B cell (primary cell): Measurements from ENCODE around the gene CYP2R1.

Source experiments
- EZH2 ChIP-seq: IDR thresholded peaks from 2 replicates; pipeline ENCODE4 v1.6.1; 2012; ENCODE audit warnings: borderline replicate concordance, low read depth, mild to moderate bottlenecking, moderate library complexity, low read length; ENCODE audit not compliant: insufficient read depth, poor library complexity, severe bottlenecking
- TF ChIP-seq, protein P1 (sequence below): fragments of 200-600 bp; IDR thresholded peaks from one replicate; pipeline ENCODE4 v1.8.0; 2022; ENCODE audit warnings: antibody characterized with exemption, mild to moderate bottlenecking

GRCh38 chr11:14898355-14898754 is 6.3 kb upstream of the CYP2R1 start:
- no peak for TF ChIP-seq EZH2
- TF ChIP-seq, protein P1, sequence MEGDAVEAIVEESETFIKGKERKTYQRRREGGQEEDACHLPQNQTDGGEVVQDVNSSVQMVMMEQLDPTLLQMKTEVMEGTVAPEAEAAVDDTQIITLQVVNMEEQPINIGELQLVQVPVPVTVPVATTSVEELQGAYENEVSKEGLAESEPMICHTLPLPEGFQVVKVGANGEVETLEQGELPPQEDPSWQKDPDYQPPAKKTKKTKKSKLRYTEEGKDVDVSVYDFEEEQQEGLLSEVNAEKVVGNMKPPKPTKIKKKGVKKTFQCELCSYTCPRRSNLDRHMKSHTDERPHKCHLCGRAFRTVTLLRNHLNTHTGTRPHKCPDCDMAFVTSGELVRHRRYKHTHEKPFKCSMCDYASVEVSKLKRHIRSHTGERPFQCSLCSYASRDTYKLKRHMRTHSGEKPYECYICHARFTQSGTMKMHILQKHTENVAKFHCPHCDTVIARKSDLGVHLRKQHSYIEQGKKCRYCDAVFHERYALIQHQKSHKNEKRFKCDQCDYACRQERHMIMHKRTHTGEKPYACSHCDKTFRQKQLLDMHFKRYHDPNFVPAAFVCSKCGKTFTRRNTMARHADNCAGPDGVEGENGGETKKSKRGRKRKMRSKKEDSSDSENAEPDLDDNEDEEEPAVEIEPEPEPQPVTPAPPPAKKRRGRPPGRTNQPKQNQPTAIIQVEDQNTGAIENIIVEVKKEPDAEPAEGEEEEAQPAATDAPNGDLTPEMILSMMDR: no peak
